Embryonic facial prominence (tissue), 1 donor: ENCODE results near the gene KLF2.
"Not testable (repeated sequence)": the region's sequence is repeated elsewhere in the genome, so short reads cannot be mapped to it uniquely, and the experiment has no call there.

Experiments used
- DNase-seq: peaks from one replicate; pipeline ENCODE4 v3.0.0-alpha.2; 2016; ENCODE audit errors: extremely low spot score

KLF2 gene

DNA sequence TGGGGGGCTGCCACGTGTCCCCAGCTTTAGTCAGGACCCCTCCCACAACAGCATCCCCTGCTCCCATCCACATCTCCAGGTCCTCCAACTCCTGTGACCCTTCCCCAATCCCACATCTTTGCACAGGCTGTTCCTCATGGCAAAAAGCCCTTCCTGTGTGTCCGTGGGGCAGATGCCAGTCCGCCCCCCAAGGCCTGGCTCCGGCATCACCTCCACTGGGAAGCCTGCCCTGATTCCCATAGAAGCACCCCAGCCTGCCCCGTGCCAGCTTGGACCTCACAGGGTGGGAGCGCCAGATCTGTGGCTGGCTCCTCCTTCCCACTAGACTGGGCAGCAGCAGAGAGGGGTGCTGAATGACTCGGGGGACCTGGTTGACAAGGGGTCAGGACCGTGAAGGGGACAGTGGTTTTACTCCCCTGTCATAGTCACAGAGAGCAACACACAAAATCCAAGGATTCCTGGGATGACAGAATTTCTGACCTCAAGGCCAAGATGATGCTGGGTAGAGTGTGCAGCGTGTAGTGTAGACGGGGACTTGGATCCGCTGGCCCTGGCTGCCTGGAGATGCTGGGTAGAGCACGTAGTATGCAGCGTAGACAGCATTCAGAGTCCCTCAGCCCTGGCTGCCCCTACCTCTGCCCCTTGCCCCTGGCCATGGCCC, 13.3 kb downstream of the KLF2 start:
- DNase-seq = no peak

DNA sequence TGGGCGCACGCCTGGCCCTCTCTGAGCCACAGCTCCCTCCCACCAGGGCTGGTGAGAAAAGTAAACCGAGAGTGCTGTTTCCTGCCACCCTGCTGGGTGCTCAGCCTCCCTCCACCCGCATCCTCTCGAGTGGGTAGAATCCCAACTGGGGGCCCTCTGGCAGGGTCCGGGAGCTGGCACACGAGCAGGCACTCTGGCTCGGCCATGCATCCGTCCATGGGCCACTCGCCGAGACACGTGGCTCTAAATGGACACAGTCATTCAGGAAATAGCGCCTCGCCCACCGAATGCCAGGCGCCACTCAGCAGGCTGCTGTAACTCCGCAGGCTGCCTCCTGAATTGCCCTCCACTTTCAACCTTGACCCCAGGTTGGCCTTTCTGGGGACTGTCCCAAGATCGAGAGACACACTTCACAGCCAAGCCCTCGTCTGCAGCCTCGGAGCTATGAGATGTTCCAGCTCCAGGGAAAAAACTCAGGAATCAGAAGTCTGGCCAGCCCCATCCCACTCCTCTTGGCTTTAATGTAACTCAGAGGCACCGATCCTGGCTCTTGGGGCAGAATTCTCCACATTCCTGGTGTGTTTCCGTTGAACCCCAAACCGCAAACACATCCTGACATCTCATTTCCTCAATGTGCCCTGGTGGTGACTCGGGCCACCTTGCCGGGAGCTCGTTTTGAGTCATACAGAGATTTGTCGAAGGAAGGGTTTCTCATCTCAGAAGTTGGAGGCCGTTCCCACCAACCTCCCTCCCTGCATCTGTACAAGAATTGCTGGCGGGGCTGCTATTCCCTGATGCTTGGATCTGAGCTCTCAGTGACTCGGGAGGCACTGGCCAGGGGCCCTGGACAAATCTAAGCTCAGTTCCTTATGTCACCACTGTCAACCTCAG, 14.1 kb downstream of the KLF2 start:
- DNase-seq = no peak

DNA sequence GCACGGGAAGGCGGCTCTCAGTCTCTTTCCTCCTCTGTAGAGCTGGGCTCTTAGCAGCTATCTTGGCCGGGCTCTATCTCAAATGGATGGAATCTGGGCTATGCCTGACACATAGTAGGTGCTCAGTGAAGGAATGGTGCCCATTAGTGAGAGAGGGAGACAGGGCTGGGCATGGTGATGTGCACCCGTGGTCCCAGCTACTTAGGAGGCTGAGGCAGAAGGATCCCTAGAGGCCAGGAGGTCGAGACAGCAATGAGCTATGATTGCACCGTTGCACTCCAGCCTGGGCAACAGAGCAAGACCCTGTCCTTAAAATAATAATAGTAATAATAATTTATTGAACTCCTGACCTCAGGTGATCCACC, 14.7 kb downstream of the KLF2 start:
- DNase-seq = no peak

DNA sequence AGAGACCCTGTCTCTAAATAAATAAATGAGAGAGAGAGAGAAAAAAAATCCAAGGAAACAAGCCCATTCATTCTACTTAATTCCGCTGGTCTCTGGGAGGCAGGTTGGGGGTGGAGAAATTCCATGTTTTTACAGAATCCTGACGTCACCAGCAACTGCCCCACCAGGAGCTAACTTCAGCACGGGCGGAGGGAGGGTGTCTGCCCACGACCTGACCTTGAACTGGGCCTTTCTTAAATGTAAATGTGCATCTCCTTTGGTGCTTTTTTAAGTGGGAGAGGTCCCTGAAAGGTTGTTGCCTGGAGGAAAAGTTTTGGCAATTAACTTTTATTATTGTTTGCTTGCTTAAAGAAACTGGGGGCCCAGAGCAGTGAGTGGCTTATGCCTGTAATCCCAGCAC, 15.5 kb downstream of the KLF2 start:
- DNase-seq = no peak

GRCh38 chr19:16340654-16341053, 16.0 kb downstream of the KLF2 start:
- DNase-seq = no peak

- DNase-seq = no peak
These were observed 17.5 kb downstream of the KLF2 start for GRCh38 chr19:16342002-16342715.

DNA sequence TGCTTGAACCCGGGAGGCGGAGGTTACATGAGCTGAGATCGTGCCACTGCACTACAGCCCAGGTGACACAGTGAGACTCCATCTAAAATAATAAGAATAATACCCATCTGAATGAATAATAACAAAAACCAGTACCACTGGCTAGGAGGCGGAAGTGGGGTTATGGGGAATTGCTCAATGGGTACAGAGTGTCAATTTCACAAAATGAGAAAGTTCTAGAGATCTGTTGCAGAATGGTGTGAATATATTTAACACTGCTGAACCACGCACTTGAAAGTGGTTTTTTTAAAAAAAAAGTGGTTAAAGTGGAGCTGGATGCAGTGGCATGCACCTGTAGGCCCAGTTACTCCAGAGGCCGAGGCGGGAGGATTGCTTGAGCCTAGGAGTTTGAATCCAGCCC, 18.5 kb downstream of the KLF2 start:
- no peak for DNase-seq

DNA sequence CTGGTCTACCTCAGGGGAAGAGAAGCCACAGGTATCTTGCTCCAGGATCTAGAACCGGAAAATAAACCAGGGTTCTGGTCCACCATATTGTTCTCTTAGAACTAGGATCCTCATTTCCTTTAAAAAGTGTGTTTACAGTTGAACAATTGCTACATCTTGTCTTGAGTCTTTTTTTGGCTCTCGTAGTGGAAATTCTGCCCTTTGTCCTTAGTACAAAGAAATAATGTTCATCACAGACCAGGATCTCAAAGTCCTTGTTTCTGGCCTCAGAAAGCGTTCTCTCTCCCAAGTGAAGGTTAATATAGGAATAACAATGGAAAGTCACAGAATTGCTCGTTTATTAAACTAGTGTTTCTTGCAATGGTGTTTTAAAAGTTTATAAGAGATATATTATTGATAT, 20.8 kb downstream of the KLF2 start:
- no peak for DNase-seq

GRCh38 chr19:16347099-16347498, 22.5 kb downstream of the KLF2 start:
- DNase-seq = not testable (repeated sequence)

GRCh38 chr19:16347706-16348105, 23.1 kb downstream of the KLF2 start:
- no peak for DNase-seq

- DNase-seq = no peak
These were observed 25.0 kb downstream of the KLF2 start for GRCh38 chr19:16349551-16350152.

- DNase-seq = no peak
These were observed 26.6 kb downstream of the KLF2 start for GRCh38 chr19:16351133-16351809.

DNA sequence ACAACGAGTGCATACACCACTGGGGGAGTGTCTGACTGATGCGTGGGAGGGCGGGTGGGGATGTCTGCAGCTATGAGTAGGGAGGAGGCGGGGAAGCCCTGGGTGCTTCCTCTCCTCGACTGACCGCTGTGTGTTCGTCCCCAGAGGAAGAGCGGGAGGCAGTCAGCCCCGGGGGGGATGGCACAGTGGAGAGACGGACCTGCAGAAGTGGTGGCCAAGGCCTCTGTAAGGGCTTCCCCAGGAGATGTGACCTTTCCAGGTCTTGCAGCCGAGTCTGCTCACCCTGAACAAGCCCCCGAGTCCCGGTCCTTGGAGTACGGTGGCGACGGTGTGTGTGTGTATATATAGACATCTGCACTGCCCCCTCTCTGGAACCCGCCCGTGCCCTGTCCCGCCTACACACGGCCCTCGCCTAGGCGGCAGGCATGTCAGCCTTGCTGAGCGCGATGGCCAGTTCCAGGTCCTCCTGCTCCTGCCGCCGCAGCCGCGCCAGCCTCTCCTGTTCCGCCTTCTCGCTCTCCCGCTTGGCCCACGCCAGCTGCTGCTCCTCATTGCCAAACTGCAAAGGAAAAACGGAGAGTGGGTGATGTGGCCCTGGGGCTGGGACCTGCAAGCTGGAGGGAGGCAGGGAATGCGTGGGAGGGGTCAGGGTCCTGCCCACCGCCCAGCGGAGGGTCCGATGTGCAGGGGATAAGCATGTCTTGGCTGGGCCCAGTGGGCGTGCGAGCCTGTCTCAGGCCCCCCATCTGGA, 30.8 kb downstream of the KLF2 start:
- DNase-seq = no peak

DNA sequence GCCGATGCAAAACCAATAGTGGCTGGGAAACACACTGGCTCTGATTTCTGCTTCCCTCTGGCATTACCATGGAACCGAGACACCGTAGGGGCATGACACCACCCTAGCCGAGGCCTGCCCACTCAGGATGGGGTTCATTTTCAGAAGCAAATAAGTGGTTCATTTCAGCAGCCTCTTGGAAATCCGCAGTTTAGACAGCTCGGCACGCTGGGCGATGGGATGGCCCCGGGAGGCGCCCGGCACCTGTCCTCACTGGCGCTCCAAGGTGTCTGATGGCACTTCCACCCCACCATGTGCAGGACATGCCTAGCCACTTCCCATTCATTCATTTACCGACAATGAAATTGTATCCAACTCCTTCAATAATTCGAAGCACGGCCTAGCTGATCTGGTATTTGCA, 33.8 kb downstream of the KLF2 start:
- no peak for DNase-seq

DNA sequence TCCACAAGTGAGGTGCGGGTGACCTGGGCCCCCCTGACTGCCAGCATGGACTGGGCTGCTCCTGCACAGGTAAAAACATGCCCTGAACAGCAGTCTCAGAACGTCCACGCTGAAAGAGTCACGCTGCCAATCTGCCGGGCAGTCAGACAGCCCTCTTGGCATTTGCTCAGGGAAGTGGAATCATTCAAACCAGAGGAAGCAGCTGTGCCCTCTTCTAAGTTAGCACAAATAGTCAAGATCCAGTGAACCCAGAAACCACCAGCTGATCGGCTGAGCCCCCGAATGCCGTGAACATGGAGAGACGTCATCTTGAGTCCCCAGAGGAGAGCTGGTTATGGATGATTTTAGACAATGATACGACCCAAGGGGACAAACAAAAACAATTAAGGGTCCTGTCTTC, 34.4 kb downstream of the KLF2 start:
- no peak for DNase-seq

- DNase-seq = no peak
These were observed 35.3 kb downstream of the KLF2 start for GRCh38 chr19:16359964-16360363.

GRCh38 chr19:16360738-16361137, 36.1 kb downstream of the KLF2 start:
- no peak for DNase-seq

GRCh38 chr19:16361254-16361653, 36.6 kb downstream of the KLF2 start:
- DNase-seq = no peak

DNA sequence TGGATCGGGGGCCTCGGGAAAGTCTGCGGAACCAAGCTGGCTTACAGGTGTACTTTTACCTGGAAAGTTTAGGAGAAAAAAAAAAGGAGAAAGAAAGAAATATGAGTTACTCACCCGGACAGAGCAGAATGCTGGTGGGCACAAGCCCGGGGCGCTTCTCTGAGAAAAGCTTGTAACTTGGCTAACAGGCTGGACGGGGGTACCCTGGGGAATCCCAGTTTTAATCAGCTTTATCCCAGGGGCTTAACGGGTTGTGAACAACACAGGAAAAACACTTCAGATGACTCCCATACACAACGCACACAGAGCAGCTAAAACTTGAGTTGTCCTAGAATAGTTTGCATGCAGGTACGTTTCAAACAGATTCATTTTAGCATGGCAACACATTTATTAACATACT, 37.3 kb downstream of the KLF2 start:
- no peak for DNase-seq

DNA sequence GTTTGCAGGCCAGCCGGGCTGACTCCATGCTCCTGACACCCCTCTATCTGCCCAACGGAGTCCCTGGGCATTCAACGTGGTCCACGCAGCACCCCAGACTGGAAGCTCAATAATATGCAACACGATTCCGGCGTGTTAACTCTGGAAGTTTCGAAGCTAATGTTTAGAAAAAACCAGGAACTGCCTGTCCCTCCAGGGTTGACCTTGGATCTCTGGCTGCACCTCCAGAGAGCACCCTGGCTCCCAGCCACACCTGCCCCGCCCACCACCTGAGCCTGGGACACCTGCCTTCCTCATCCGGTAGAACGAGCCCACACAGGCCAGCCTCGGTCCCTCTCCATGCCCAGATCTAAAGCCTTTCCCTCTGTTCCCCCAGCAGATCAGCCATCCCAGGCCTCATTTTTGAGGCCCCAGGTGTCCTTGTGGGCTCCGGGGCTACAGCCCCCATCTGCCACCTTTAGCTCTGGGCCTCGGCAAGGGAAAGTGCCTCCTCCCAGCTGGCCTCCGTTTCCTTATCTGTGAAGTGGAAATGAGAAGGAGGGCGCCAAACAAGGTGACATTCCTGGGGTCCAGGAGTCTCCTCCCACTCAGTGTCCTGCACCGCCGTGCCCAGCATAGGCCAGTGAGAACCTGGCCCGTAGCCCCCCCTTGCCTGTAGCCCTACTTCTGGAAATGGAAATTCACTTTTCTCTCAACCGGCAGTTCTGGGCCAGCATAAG, 38.7 kb downstream of the KLF2 start:
- no peak for DNase-seq
